SK-N-SH treated with all-trans-retinoic acid at 6 μM for 48 hours (cell line): ENCODE measurements around the gene CTNNA3.

Experiments
- ISL1 ChIP-seq: fragments of 250-450 bp; sonication (Bioruptor Pico); IDR thresholded peaks from 2 replicates; pipeline ENCODE4 v2.1.2; 2022; ENCODE audit warnings: mild to moderate bottlenecking, moderate library complexity
- RARB ChIP-seq: fragments of 250-450 bp; sonication (Bioruptor Pico); IDR thresholded peaks from 2 replicates; pipeline ENCODE4 v1.8.0; 2021; ENCODE audit warnings: mild to moderate bottlenecking, moderate library complexity
- ZFP3 ChIP-seq: fragments of 250-450 bp; sonication (Bioruptor Pico); IDR thresholded peaks from 2 replicates; pipeline ENCODE4 v1.5.0; 2020; ENCODE audit warnings: mild to moderate bottlenecking, moderate library complexity
- ZFP30 ChIP-seq: fragments of 450-650 bp; formaldehyde crosslinking; IDR thresholded peaks from 2 replicates; pipeline ENCODE4 v1.5.0; 2022; ENCODE audit warnings: mild to moderate bottlenecking, moderate library complexity

GRCh38 chr10:66025186-66025585, 1670.8 kb downstream of the CTNNA3 start:
- TF ChIP-seq ZFP3 (CRISPR knock-in tag) (no peak), ISL1 (no peak), RARB (CRISPR knock-in tag) (no peak), ZFP30 (CRISPR knock-in tag) (no peak)
